ENCODE measurements around the gene LIMS2.

The LIMS2 gene

DNA sequence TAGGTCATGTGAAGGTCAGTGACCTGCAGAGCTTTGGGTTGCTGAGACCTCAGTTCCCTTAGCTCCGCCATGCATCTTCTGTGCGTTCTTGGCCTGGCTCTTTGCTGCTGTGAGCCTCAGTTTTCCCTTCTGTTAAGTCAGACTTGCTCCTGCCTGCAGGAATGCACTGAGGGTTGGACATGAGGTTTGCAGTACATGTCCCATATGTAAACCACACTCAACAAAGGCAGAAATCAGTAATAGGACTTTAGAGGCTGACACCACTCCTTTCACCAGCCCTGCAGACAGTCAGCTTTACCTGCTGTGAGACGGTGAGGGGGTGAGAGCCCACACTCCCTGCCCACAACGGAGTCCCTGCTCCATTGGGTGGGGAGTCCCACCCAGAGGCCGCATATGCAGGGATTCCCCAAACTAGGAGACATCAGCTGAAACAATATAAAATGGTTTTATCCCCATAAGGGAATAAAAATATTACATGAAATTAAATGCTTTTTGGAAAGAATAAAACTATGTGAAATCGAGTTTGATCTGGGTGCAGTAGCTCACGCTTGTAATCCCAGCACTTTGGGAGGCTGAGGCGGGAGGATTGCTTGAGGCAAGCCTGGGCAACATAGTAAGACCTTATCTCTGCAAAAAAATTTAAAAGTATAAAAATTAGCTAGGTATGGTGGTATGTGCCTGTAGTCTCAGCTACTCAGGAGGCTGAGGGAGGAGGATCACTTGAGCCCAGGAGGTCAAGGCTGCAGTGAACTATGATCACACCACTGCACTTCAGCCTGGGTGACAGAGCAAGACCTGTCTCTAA lies 84.7 kb downstream of the LIMS2 start (continued):
- TF ChIP-seq, protein P1, sequence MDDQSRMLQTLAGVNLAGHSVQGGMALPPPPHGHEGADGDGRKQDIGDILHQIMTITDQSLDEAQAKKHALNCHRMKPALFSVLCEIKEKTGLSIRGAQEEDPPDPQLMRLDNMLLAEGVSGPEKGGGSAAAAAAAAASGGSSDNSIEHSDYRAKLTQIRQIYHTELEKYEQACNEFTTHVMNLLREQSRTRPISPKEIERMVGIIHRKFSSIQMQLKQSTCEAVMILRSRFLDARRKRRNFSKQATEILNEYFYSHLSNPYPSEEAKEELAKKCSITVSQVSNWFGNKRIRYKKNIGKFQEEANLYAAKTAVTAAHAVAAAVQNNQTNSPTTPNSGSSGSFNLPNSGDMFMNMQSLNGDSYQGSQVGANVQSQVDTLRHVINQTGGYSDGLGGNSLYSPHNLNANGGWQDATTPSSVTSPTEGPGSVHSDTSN (CRISPR knock-in tag; IDR thresholded peaks at IDR 0.05), result no peak
- TF ChIP-seq TRIM28 (IDR thresholded peaks at IDR 0.05; ENCODE audit: borderline replicate concordance, low read length) (no peak), ZNF701 (tag by site-specific recombination; IDR thresholded peaks at IDR 0.05) (no peak), ZBTB26 (tag by site-specific recombination; optimal IDR thresholded peaks at IDR 0.05) (no peak)

DNA sequence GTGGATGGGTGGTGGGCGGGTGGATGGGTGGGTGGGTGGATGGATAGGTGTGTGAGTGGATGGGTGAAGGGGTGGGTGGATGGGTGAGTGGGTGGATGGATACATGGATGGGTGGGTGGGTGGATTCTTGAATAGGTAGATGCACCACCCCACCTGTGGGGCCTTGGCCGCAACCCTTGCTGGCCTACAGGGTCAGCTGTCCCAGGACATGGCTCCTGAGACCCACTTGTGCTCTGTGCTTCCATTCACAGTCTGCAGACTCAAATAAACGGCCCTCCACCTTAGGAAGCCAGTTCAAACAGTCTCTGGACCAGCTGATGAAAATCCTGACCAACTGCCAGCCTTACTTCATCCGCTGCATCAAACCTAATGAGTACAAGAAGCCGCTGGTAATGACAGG lies 85.5 kb downstream of the LIMS2 start:
- no peaks in the 10 kb centered on the region for H3K4me1 ChIP-seq (ENCODE audit: control insufficient read depth, insufficient read depth, low read length)
- no peaks in the 10 kb centered on the region for H3K9me3 ChIP-seq (ENCODE audit: control insufficient read depth, insufficient read depth, low read depth, low read length)
- no peak overlapping the region for H3K4me3 ChIP-seq (ENCODE audit: low read depth, low read length)
- ChIA-PET CTCF (interaction anchor here (0.8 to 2.6 kb wide), 2 partner anchors 15 to 60 kb away, joined by 3 to 19 read pairs; no protein-coding TSS in a partner anchor), POLR2A (no interaction called here)
- H3K27ac ChIP-seq (ENCODE audit: extremely low read depth, low read depth, low read length), result no peak overlapping the region
- no peak for TF ChIP-seq ZNF10 (tag by site-specific recombination; IDR thresholded peaks at IDR 0.05)
- no peak for TF ChIP-seq KLF9 (tag by site-specific recombination; IDR thresholded peaks at IDR 0.05; ENCODE audit: low read depth)
- no peak for TF ChIP-seq ZNF571 (tag by site-specific recombination; IDR thresholded peaks at IDR 0.05)
- TF ChIP-seq, protein P2, sequence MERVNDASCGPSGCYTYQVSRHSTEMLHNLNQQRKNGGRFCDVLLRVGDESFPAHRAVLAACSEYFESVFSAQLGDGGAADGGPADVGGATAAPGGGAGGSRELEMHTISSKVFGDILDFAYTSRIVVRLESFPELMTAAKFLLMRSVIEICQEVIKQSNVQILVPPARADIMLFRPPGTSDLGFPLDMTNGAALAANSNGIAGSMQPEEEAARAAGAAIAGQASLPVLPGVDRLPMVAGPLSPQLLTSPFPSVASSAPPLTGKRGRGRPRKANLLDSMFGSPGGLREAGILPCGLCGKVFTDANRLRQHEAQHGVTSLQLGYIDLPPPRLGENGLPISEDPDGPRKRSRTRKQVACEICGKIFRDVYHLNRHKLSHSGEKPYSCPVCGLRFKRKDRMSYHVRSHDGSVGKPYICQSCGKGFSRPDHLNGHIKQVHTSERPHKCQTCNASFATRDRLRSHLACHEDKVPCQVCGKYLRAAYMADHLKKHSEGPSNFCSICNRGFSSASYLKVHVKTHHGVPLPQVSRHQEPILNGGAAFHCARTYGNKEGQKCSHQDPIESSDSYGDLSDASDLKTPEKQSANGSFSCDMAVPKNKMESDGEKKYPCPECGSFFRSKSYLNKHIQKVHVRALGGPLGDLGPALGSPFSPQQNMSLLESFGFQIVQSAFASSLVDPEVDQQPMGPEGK (tag by site-specific recombination; IDR thresholded peaks at IDR 0.05), result no peak
- no peak for TF ChIP-seq SP3 (tag by site-specific recombination; IDR thresholded peaks at IDR 0.05)
- no peak for TF ChIP-seq ZNF324 (tag by site-specific recombination; IDR thresholded peaks at IDR 0.05)
- no peak for TF ChIP-seq FEZF1 (tag by site-specific recombination; IDR thresholded peaks at IDR 0.05)
- TF ChIP-seq, protein P3, sequence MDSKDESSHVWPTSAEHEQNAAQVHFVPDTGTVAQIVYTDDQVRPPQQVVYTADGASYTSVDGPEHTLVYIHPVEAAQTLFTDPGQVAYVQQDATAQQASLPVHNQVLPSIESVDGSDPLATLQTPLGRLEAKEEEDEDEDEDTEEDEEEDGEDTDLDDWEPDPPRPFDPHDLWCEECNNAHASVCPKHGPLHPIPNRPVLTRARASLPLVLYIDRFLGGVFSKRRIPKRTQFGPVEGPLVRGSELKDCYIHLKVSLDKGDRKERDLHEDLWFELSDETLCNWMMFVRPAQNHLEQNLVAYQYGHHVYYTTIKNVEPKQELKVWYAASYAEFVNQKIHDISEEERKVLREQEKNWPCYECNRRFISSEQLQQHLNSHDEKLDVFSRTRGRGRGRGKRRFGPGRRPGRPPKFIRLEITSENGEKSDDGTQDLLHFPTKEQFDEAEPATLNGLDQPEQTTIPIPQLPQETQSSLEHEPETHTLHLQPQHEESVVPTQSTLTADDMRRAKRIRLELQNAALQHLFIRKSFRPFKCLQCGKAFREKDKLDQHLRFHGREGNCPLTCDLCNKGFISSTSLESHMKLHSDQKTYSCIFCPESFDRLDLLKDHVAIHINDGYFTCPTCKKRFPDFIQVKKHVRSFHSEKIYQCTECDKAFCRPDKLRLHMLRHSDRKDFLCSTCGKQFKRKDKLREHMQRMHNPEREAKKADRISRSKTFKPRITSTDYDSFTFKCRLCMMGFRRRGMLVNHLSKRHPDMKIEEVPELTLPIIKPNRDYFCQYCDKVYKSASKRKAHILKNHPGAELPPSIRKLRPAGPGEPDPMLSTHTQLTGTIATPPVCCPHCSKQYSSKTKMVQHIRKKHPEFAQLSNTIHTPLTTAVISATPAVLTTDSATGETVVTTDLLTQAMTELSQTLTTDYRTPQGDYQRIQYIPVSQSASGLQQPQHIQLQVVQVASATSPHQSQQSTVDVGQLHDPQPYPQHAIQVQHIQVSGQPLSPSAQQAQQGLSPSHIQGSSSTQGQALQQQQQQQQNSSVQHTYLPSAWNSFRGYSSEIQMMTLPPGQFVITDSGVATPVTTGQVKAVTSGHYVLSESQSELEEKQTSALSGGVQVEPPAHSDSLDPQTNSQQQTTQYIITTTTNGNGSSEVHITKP (tag by site-specific recombination; IDR thresholded peaks at IDR 0.05), result no peak
- TF ChIP-seq SCRT1 (tag by site-specific recombination; IDR thresholded peaks at IDR 0.05; ENCODE audit: borderline replicate concordance), result no peak
- TF ChIP-seq ZNF433 (tag by site-specific recombination; IDR thresholded peaks at IDR 0.05; ENCODE audit: low read depth), result no peak
- TF ChIP-seq ZNF350 (tag by site-specific recombination; IDR thresholded peaks at IDR 0.05), result no peak
- no peak for TF ChIP-seq ZNF777 (tag by site-specific recombination; IDR thresholded peaks at IDR 0.05; ENCODE audit: borderline replicate concordance)
- TF ChIP-seq, protein P4, sequence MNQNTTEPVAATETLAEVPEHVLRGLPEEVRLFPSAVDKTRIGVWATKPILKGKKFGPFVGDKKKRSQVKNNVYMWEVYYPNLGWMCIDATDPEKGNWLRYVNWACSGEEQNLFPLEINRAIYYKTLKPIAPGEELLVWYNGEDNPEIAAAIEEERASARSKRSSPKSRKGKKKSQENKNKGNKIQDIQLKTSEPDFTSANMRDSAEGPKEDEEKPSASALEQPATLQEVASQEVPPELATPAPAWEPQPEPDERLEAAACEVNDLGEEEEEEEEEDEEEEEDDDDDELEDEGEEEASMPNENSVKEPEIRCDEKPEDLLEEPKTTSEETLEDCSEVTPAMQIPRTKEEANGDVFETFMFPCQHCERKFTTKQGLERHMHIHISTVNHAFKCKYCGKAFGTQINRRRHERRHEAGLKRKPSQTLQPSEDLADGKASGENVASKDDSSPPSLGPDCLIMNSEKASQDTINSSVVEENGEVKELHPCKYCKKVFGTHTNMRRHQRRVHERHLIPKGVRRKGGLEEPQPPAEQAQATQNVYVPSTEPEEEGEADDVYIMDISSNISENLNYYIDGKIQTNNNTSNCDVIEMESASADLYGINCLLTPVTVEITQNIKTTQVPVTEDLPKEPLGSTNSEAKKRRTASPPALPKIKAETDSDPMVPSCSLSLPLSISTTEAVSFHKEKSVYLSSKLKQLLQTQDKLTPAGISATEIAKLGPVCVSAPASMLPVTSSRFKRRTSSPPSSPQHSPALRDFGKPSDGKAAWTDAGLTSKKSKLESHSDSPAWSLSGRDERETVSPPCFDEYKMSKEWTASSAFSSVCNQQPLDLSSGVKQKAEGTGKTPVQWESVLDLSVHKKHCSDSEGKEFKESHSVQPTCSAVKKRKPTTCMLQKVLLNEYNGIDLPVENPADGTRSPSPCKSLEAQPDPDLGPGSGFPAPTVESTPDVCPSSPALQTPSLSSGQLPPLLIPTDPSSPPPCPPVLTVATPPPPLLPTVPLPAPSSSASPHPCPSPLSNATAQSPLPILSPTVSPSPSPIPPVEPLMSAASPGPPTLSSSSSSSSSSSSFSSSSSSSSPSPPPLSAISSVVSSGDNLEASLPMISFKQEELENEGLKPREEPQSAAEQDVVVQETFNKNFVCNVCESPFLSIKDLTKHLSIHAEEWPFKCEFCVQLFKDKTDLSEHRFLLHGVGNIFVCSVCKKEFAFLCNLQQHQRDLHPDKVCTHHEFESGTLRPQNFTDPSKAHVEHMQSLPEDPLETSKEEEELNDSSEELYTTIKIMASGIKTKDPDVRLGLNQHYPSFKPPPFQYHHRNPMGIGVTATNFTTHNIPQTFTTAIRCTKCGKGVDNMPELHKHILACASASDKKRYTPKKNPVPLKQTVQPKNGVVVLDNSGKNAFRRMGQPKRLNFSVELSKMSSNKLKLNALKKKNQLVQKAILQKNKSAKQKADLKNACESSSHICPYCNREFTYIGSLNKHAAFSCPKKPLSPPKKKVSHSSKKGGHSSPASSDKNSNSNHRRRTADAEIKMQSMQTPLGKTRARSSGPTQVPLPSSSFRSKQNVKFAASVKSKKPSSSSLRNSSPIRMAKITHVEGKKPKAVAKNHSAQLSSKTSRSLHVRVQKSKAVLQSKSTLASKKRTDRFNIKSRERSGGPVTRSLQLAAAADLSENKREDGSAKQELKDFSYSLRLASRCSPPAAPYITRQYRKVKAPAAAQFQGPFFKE (tag by site-specific recombination; IDR thresholded peaks at IDR 0.05; ENCODE audit: borderline replicate concordance), result no peak
- H3K36me3 ChIP-seq (ENCODE audit: control insufficient read depth in 2 of 2, insufficient read depth in 1 of 2, low read length in 2 of 2), result no peaks in the 10 kb centered on the region

All from HEK293 (cell line).